GM12892 (cell line): ENCODE results near the gene RER1.

Source experiments
- DNase-seq: peaks from one replicate; pipeline ENCODE4 v3.0.0; 2011; ENCODE audit not compliant: insufficient read length
- FAIRE-seq: peaks from 2 replicates; lab custom pipeline; 2011; peaks lifted over from hg19 to GRCh38; lab: Jason Lieb, UNC
- POLR2A ChIP-seq: IDR thresholded peaks from 2 replicates; pipeline ENCODE4 v1.6.1; 2011; ENCODE audit warnings: low read depth, low read length, control low read depth
- POLR2AphosphoS5 ChIP-seq: IDR thresholded peaks from 2 replicates; pipeline ENCODE4 v1.6.1; 2011; ENCODE audit warnings: low read depth, low read length, control low read depth
- TAF1 ChIP-seq: IDR thresholded peaks from 2 replicates; pipeline ENCODE4 v1.6.1; 2011; ENCODE audit warnings: low read depth, mild to moderate bottlenecking, control low read depth, low read length, borderline replicate concordance

Gene RER1

GRCh38 chr1:2355373-2356261, 36.0 kb upstream of the RER1 start:
- no peak for DNase-seq
- TF ChIP-seq POLR2A (no peak), POLR2AphosphoS5 (no peak), TAF1 (no peak)
- no peak for FAIRE-seq

GRCh38 chr1:2356401-2356800, 35.2 kb upstream of the RER1 start:
- no peak for FAIRE-seq
- DNase-seq, result no peak
- TF ChIP-seq POLR2AphosphoS5 (no peak), POLR2A (no peak), TAF1 (no peak)

GRCh38 chr1:2356911-2357845, 34.5 kb upstream of the RER1 start:
- FAIRE-seq (no peak), DNase-seq (no peak)
- TF ChIP-seq POLR2AphosphoS5, result no peak
- no peak for TF ChIP-seq TAF1
- no peak for TF ChIP-seq POLR2A

GRCh38 chr1:2358072-2358471, 33.6 kb upstream of the RER1 start:
- no peak for DNase-seq
- TF ChIP-seq POLR2A (no peak), POLR2AphosphoS5 (no peak), TAF1 (no peak)

GRCh38 chr1:2358651-2359640, 32.7 kb upstream of the RER1 start:
- TF ChIP-seq POLR2AphosphoS5 (no peak), POLR2A (no peak), TAF1 (no peak)
- FAIRE-seq, result no peak

More at GRCh38 chr1:2358072-2358471, 33.6 kb upstream of the RER1 start:
- FAIRE-seq, result no peak

GRCh38 chr1:2360588-2361364, 30.9 kb upstream of the RER1 start:
- no peak for FAIRE-seq
- no peak for DNase-seq
- TF ChIP-seq POLR2A (no peak), TAF1 (no peak), POLR2AphosphoS5 (no peak)

More at GRCh38 chr1:2358651-2359640, 32.7 kb upstream of the RER1 start:
- DNase-seq, result no peak

GRCh38 chr1:2363847-2364513, 27.7 kb upstream of the RER1 start:
- no peak for TF ChIP-seq POLR2A
- no peak for TF ChIP-seq POLR2AphosphoS5
- TF ChIP-seq TAF1, result no peak
- DNase-seq, result no peak
- FAIRE-seq, result no peak

- DNase-seq (no peak), FAIRE-seq (no peak)
- no peak for TF ChIP-seq TAF1
These were observed 23.4 kb upstream of the RER1 start for GRCh38 chr1:2368053-2368744.
